Tibial artery (tissue), 4 donors: ENCODE data around the gene NPDC1.

Experiments
- DNase-seq, 2 donors: peaks; one replicate each; pipeline ENCODE4 v3.0.0-alpha.2; 2019
- H3K27ac ChIP-seq, 2 donors: fragments of 200-600 bp; sonication (generic) in 1 of 2; 1 replicate in 1 of 2; 2 replicates in 1 of 2; pipeline ENCODE4 v1.5.1; 2018 to 2019; ENCODE audit warnings: mild to moderate bottlenecking in 1 of 2
- H3K27me3 ChIP-seq, 2 donors: fragments of 200-600 bp; sonication (generic) in 1 of 2; one replicate each; pipeline versions ENCODE4 v1.5.1 to v1.6.0; 2016 to 2019
- H3K36me3 ChIP-seq, 3 donors: fragments of 200-600 bp; sonication (generic) in 2 of 3; one replicate each; pipeline ENCODE4 v1.5.1; 2016 to 2019; ENCODE audit warnings: mild to moderate bottlenecking in 2 of 3
- H3K4me1 ChIP-seq, 4 donors: fragments of 200-600 bp; sonication (generic) in 2 of 4; 1 replicate in 3 of 4; 2 replicates in 1 of 4; pipeline ENCODE4 v1.5.1; 2016 to 2019
- H3K4me3 ChIP-seq, 2 donors: fragments of 200-600 bp; sonication (generic) in 1 of 2; 1 replicate in 1 of 2; 2 replicates in 1 of 2; pipeline ENCODE4 v1.5.1; 2018 to 2019; ENCODE audit warnings: mild to moderate bottlenecking in 2 of 2
- H3K9me3 ChIP-seq, 3 donors: fragments of 200-600 bp; sonication (generic) in 1 of 3; one replicate each; pipeline ENCODE4 v1.5.1; 2016 to 2019
- intact Hi-C: fragments of 100-400 bp; cut with DNase I; formaldehyde crosslinking; loops from one replicate; pipeline ENCODE4 v1.15.0; 2023; ENCODE audit warnings: low total_unique reads
- TF ChIP-seq, protein P1 (sequence below), 2 experiments: fragments of 200-600 bp in 1 of 2; fragments of 450-650 bp in 1 of 2; IDR thresholded peaks; one replicate each; pipeline ENCODE4 v1.5.1; 2017 to 2019; ENCODE audit warnings: antibody characterized with exemption in 2 of 2, mild to moderate bottlenecking in 1 of 2, moderate library complexity in 1 of 2

Gene NPDC1

GRCh38 chr9:137048655-137049543 lies 2.9 kb upstream of the NPDC1 start:
- H3K4me1 ChIP-seq: peaks cover 0 to 52% (median 31%) of the 10 kb centered on the region in 4 donors
- H3K36me3 ChIP-seq: no peaks in the 10 kb centered on the region
- TF ChIP-seq, protein P1, sequence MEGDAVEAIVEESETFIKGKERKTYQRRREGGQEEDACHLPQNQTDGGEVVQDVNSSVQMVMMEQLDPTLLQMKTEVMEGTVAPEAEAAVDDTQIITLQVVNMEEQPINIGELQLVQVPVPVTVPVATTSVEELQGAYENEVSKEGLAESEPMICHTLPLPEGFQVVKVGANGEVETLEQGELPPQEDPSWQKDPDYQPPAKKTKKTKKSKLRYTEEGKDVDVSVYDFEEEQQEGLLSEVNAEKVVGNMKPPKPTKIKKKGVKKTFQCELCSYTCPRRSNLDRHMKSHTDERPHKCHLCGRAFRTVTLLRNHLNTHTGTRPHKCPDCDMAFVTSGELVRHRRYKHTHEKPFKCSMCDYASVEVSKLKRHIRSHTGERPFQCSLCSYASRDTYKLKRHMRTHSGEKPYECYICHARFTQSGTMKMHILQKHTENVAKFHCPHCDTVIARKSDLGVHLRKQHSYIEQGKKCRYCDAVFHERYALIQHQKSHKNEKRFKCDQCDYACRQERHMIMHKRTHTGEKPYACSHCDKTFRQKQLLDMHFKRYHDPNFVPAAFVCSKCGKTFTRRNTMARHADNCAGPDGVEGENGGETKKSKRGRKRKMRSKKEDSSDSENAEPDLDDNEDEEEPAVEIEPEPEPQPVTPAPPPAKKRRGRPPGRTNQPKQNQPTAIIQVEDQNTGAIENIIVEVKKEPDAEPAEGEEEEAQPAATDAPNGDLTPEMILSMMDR (IDR thresholded peaks at IDR 0.05): no peak
- DNase-seq: no peak
- intact Hi-C loops: no loop called here
- no peak overlapping the region for H3K4me3 ChIP-seq
- no peaks in the 10 kb centered on the region for H3K9me3 ChIP-seq
- no peak overlapping the region for H3K27ac ChIP-seq
- H3K27me3 ChIP-seq: peaks cover 6 to 72% of the 10 kb centered on the region in 2 donors

- H3K27ac ChIP-seq: peak overlapping the region in 1 of 2 donors; percentile 51
These were observed 486 bp downstream of the NPDC1 start for GRCh38 chr9:137045294-137046087.

GRCh38 chr9:137044502-137045177 lies 1.3 kb downstream of the NPDC1 start:
- Histone ChIP-seq H3K9me3 (no peaks in the 10 kb centered on the region), H3K36me3 (peaks cover 3 to 16% (median 15%) of the 10 kb centered on the region in 3 donors), H3K4me1 (peaks cover 0 to 47% (median 21%) of the 10 kb centered on the region in 4 donors), H3K4me3 (peak overlapping the region; percentile 54 to 57), H3K27ac (no peak overlapping the region), H3K27me3 (peaks cover 0 to 32% of the 10 kb centered on the region in 2 donors)
- TF ChIP-seq, protein P1 (IDR thresholded peaks at IDR 0.05): no peak
- intact Hi-C loops: loop anchor here (5.0 kb wide), 1 partner anchor 33 kb away; the partner anchor contains the start of gene UAP1L1
- DNase-seq: no peak

More at GRCh38 chr9:137045294-137046087, 486 bp downstream of the NPDC1 start:
- Histone ChIP-seq H3K4me1 (peaks cover 0 to 47% (median 21%) of the 10 kb centered on the region in 4 donors), H3K27me3 (peaks cover 0 to 38% of the 10 kb centered on the region in 2 donors), H3K36me3 (peaks cover 0 to 7% (median 6%) of the 10 kb centered on the region in 3 donors), H3K9me3 (no peaks in the 10 kb centered on the region), H3K4me3 (peak overlapping the region; percentile 54 to 57)
- intact Hi-C loops: no loop called here
- TF ChIP-seq, protein P1 (IDR thresholded peaks at IDR 0.05): no peak
- DNase-seq: no peak

- no peak overlapping the region for H3K27ac ChIP-seq
These were observed 1.9 kb downstream of the NPDC1 start for GRCh38 chr9:137044037-137044436.

More at GRCh38 chr9:137044037-137044436, 1.9 kb downstream of the NPDC1 start:
- H3K36me3 ChIP-seq: peaks cover 5 to 22% (median 21%) of the 10 kb centered on the region in 3 donors
- H3K9me3 ChIP-seq: no peaks in the 10 kb centered on the region
- peak overlapping the region; percentile 54 to 57 for H3K4me3 ChIP-seq
- intact Hi-C loops: loop anchor here (5.0 kb wide), 1 partner anchor 33 kb away; the partner anchor contains the start of gene UAP1L1
- peaks cover 0 to 43% (median 21%) of the 10 kb centered on the region in 4 donors for H3K4me1 ChIP-seq
- no peak for DNase-seq
- TF ChIP-seq, protein P1 (IDR thresholded peaks at IDR 0.05): no peak
- peaks cover 0 to 26% of the 10 kb centered on the region in 2 donors for H3K27me3 ChIP-seq
